Glomerular visceral epithelial cell (primary cell): ENCODE data around the gene CRISP1.
A peak's percentile ranks its signal among the peaks of the same experiment; 100 is the strongest.
"Not testable (repeated sequence)": the region's sequence is repeated elsewhere in the genome, so short reads cannot be mapped to it uniquely, and the experiment has no call there.

ENCODE experiments used
- DNase-seq: peaks from one replicate; pipeline ENCODE4 v3.0.0-alpha.2; 2016; ENCODE audit errors: extremely low spot score

The CRISP1 gene

GRCh38 chr6:49866485-49866943, at the start of gene CRISP1:
Gene CRISP1, minus strand, starts transcription at chr6:49866535. Its CDS starts 9,135 bp downstream, at chr6:49857400.
- no peak for DNase-seq

- DNase-seq: no peak
These were observed 48.7 kb upstream of the CRISP1 start for GRCh38 chr6:49915035-49915434.

GRCh38 chr6:49913636-49914375, 47.5 kb upstream of the CRISP1 start:
- DNase-seq: no peak

- no peak for DNase-seq
These were observed 45.9 kb upstream of the CRISP1 start for GRCh38 chr6:49912196-49912595.

GRCh38 chr6:49911252-49911651, 44.9 kb upstream of the CRISP1 start:
- DNase-seq: no peak

- DNase-seq: no peak
These were observed 43.2 kb upstream of the CRISP1 start for GRCh38 chr6:49909563-49909962.

- no peak for DNase-seq
These were observed 40.2 kb upstream of the CRISP1 start for GRCh38 chr6:49906526-49906925.

GRCh38 chr6:49905296-49905695, 39.0 kb upstream of the CRISP1 start:
- no peak for DNase-seq

- no peak for DNase-seq
These were observed 36.5 kb upstream of the CRISP1 start for GRCh38 chr6:49902856-49903255.

- no peak for DNase-seq
These were observed 32.7 kb upstream of the CRISP1 start for GRCh38 chr6:49898904-49899566.

- DNase-seq: not testable (repeated sequence)
These were observed 29.2 kb upstream of the CRISP1 start for GRCh38 chr6:49895553-49895952.

- DNase-seq: no peak
These were observed 25.9 kb upstream of the CRISP1 start for GRCh38 chr6:49892280-49892679.

- DNase-seq: no peak
These were observed 24.7 kb upstream of the CRISP1 start for GRCh38 chr6:49890988-49891387.

GRCh38 chr6:49888742-49889431, 22.6 kb upstream of the CRISP1 start:
- DNase-seq: no peak

- no peak for DNase-seq
These were observed 2.7 kb upstream of the CRISP1 start for GRCh38 chr6:49868951-49869529.

- no peak for DNase-seq
These were observed 10.1 kb downstream of the CRISP1 start for GRCh38 chr6:49856282-49856681.

- DNase-seq: no peak
These were observed 11.1 kb downstream of the CRISP1 start for GRCh38 chr6:49855221-49855620.

GRCh38 chr6:49852975-49853374, 13.4 kb downstream of the CRISP1 start:
- no peak for DNase-seq

GRCh38 chr6:49849213-49849907, 17.0 kb downstream of the CRISP1 start:
- DNase-seq: peak; percentile 35

- DNase-seq: no peak
These were observed 18.7 kb downstream of the CRISP1 start for GRCh38 chr6:49847673-49848072.

- DNase-seq: no peak
These were observed 19.3 kb downstream of the CRISP1 start for GRCh38 chr6:49847014-49847413.

GRCh38 chr6:49841424-49841823, 24.9 kb downstream of the CRISP1 start:
- no peak for DNase-seq
